ENCODE results near the gene KRT5.

The KRT5 gene

DNA sequence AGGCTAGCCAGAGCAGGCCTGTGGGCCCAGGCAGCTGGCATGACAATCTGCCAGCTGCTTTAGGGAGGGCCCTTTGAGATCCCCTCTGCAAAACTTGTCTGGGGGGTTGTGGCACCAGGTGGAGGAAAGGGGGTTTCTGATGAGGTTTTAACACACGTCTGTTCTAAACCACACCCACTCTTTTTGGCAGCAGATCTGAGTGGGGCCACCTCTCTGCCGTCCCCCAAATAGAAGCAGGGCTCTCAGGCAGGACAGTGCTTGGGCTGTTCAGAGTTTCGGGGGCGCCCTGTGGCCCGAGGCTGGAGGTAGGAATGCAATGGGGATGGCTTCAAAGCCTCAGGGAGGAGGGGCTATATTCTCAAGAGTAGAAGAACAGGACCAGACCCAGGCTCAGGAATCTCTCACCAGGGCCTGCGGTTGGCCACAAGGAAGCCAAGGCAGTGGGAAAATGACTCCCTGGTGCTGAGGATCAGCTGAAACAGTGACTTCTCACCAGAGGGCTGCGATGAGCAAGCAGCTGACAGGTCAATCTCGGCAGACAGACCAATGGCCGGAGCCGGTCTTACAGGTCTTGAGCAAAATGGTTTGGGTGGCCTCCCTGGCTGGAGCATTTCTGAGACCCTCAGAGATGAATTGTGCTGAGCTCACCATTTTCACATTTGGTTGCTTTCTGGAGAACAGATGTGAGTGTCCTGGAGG, 1.5 kb upstream of the KRT5 start:
- no peak for DNase-seq (ENCODE audit: low spot score in 2 of 2)

DNA sequence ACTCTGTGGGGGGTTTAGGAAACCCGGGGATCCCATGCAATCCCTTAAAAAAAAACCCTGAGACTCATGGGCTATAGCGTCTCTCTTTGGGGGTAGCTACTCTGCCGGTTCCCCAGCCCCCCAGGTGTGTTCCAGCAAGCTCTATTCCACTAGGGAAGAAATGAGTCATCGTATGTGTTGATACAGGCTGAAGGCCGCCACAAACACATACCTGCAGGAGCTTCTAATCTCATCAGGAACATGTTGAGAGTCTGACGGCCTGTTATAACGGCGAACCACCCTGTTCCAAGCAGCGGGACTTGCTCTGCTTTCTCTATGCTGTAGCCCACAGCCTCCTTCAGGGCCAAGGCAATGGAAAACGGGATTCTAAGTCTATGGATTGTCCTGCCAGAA, 977 bp upstream of the KRT5 start:
- Histone ChIP-seq H3K4me3 (no peak overlapping the region), H3K4me1 (no peaks in the 10 kb centered on the region), H3K9me3 (no peaks in the 10 kb centered on the region), H3K36me3 (replicated peaks) (no peaks in the 10 kb centered on the region), H3K27me3 (ENCODE audit: low read depth) (peaks cover 12% of the 10 kb centered on the region)
- in situ Hi-C loops (cut with MboI; ENCODE audit: low sequenced_read_pairs): no loop called here
- DNase-seq (ENCODE audit: low spot score in 2 of 2): no peak

More for the DNA sequence above, 1.5 kb upstream of the KRT5 start:
- no peaks in the 10 kb centered on the region for H3K36me3 ChIP-seq (replicated peaks)
- H3K4me1 ChIP-seq: no peaks in the 10 kb centered on the region
- in situ Hi-C loops (cut with MboI; ENCODE audit: low sequenced_read_pairs): no loop called here
- no peaks in the 10 kb centered on the region for H3K9me3 ChIP-seq
- H3K27me3 ChIP-seq (ENCODE audit: low read depth): peaks cover 12% of the 10 kb centered on the region
- H3K4me3 ChIP-seq: no peak overlapping the region

DNA sequence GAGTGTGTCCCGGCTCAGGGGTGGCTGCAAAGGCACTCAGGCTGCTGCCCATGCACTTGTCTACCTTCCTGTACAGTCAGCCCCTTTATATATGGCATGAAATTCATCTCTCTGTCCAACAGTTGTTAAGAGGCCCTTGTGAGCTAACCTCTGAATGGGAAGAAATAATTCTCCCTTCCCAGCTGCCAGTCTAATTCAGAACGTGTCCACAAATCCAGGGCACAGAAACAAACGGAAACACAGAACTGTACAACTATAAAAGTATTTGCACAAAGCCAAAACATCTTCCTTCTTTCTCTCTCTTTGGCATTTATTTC, 849 bp downstream of the KRT5 start:
- Histone ChIP-seq H3K4me1 (no peaks in the 10 kb centered on the region), H3K9me3 (no peaks in the 10 kb centered on the region), H3K4me3 (no peak overlapping the region), H3K36me3 (replicated peaks) (no peaks in the 10 kb centered on the region), H3K27me3 (ENCODE audit: low read depth) (peaks cover 12% of the 10 kb centered on the region)
- in situ Hi-C loops (cut with MboI; ENCODE audit: low sequenced_read_pairs): no loop called here
- DNase-seq (ENCODE audit: low spot score in 2 of 2): no peak

DNA sequence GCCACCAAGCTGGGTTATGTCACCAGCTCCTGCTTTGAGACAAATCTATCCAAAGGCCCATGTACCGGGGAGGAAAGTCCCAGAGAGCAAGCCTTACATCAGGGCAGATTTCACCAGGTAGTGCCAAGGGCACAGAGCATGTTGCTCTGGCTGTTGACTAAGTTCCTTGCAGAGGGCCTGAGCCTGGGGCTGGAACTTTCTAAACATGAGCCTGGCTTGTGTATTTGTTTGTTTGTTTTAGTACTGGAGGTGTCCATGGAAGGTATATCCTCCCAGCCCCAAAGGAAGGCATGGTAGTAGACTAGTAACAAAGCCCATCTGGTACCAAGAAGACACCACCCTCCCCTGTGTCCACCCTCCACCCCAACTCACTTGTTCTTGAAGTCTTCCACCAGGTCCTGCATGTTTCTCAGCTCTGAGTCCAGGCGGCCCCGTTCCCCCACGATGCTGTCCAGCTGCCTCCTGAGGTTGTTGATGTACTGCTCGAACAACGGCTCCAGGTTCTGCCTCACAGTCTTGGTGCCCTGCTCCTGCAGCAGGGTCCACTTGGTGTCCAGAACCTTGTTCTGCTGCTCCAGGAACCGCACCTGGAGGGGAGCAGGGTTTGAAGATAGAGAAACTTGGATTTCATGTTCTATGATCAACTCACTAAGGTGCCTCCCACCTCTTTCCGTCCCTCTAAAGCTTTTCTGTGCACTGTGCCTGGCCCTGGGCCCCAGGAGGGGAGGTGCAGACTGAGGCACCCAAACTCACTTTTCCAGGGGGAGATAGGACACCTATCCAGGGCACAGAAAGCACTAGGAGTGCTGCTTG, 1.4 kb downstream of the KRT5 start:
- Histone ChIP-seq H3K36me3 (replicated peaks) (no peaks in the 10 kb centered on the region), H3K27me3 (ENCODE audit: low read depth) (peaks cover 12% of the 10 kb centered on the region), H3K4me3 (no peak overlapping the region), H3K9me3 (no peaks in the 10 kb centered on the region), H3K4me1 (no peaks in the 10 kb centered on the region)
- in situ Hi-C loops (cut with MboI; ENCODE audit: low sequenced_read_pairs): no loop called here
- no peak for DNase-seq (ENCODE audit: low spot score in 2 of 2)

DNA sequence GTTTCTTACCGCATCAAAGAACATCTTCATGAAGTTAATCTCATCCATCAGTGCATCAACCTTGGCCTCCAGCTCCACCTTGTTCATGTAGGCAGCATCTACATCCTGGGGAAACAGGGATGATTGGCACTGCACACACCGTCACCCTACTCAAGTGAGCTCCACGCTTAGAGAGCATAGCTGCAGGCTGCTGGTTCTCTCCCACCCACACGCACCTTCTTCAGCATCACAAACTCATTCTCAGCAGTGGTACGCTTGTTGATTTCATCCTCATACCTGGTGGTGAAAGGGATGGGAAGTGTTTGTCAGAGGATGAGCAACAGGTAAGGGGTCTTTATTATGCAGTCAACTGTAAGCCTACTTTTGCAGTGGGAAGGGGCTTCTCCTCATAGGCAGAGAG, 2.3 kb downstream of the KRT5 start:
- in situ Hi-C loops (cut with MboI; ENCODE audit: low sequenced_read_pairs): no loop called here
- no peak for DNase-seq (ENCODE audit: low spot score in 2 of 2)

DNA sequence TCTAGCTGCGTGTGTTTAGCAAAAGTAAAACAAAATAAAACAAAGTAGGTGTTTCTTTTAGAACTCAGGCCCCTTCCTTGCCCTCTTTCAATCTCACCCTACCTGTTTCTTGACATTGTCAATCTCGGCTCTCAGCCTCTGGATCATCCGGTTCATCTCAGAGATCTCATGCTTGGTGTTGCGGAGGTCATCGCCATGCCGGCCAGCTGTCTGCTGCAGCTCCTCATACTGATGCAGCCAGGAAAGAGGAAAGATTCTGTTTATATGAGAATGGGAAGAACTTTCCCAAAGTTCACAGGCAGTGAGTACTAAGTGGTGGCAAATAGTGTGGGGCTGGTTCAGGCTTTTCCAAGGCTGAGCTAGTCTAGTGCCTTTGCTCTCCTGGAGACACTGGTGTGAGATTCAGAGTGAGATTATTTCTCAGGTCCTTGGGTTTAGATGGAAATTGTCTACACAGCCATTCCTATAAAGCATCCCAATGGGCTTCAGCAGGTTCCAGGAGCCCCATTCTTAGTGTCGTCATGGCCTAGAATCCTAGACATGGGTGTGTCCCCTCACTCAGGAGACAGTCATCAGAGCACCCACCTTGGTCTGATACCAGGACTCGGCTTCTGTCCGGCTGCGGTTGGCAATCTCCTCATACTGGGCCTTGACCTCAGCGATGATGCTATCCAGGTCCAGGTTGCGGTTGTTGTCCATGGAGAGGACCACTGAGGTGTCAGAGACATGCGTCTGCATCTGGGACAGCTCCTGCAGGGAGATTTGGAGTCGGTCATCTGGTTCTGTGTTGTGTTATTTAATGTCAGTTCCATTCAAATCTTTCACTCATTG, 3.0 kb downstream of the KRT5 start:
- Histone ChIP-seq H3K9me3 (no peaks in the 10 kb centered on the region), H3K27me3 (ENCODE audit: low read depth) (peaks cover 17% of the 10 kb centered on the region), H3K4me1 (no peaks in the 10 kb centered on the region), H3K4me3 (no peak overlapping the region), H3K36me3 (replicated peaks) (no peaks in the 10 kb centered on the region)
- DNase-seq (ENCODE audit: low spot score in 2 of 2): no peak
- in situ Hi-C loops (cut with MboI; ENCODE audit: low sequenced_read_pairs): no loop called here

More for the DNA sequence above, 2.3 kb downstream of the KRT5 start:
- H3K9me3 ChIP-seq: no peaks in the 10 kb centered on the region
- H3K27me3 ChIP-seq (ENCODE audit: low read depth): peaks cover 18% of the 10 kb centered on the region
- H3K36me3 ChIP-seq (replicated peaks): no peaks in the 10 kb centered on the region
- H3K4me3 ChIP-seq: no peak overlapping the region
- H3K4me1 ChIP-seq: no peaks in the 10 kb centered on the region

DNA sequence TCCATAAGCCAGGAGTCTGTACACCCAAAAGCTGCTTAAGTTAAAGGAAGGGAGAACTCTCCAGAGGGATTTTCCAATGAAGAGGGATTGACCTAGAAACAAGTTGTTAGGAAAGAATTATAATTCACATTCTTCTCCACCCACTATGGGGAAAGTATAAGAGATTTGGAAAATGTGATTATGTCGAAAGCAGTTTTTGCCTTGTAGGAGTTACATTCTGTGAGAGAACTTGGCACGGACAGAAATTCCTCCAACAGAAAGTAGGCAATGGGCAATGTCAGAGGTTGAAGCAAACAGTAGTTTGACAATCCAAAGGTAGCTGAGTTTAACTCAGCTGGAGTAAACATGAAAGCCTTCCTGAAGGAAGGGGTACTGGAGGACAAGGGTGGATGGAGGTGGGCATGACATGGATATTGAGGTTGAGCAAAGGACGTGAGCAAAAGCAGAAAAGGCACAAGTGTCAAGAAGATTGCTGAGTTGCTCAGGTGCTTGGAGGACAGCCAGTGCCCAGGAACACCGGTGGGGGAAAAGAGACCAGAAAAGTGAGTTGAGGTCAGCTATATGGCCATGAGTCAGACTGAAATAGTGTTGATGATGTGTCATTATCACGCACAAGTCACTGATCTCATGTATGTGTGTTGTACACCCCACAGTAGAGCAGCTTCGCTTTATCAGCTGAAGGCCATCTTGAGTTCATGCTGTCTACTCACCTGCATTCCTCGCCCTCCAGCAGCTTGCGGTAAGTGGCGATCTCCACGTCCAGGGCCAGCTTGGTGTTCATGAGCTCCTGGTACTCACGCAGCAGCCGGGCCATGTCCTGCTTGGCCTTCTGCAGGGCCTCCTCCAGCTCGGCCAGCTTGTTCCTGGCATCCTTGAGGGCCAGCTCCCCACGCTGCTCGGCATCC, 4.0 kb downstream of the KRT5 start:
- H3K27me3 ChIP-seq (ENCODE audit: low read depth): peaks cover 13% of the 10 kb centered on the region
- in situ Hi-C loops (cut with MboI; ENCODE audit: low sequenced_read_pairs): no loop called here
- H3K4me3 ChIP-seq: no peak overlapping the region
- no peak for DNase-seq (ENCODE audit: low spot score in 2 of 2)
- H3K4me1 ChIP-seq: no peaks in the 10 kb centered on the region
- no peaks in the 10 kb centered on the region for H3K36me3 ChIP-seq (replicated peaks)
- peaks cover 2% of the 10 kb centered on the region; the same call in 1 of the 2 replicates for H3K9me3 ChIP-seq

DNA sequence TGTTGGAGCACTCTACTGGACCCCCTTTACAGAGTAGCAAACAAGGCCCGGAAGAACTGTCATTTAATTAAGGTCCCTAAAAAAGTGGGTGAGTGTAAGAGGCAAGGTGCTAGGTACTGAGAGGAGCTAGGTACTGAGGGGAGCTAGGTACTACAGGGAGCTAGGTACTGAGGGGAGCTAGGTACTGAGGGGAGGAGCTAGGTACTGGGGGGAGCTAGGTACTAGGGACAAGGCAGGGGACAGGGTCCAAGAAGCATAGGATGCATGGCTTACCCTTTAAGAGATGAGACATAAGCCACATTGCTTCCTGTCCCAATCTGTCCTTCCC, 4.9 kb downstream of the KRT5 start:
- Histone ChIP-seq H3K4me3 (no peak overlapping the region), H3K9me3 (peaks cover 5% of the 10 kb centered on the region; the same call in 1 of the 2 replicates), H3K27me3 (ENCODE audit: low read depth) (peaks cover 13% of the 10 kb centered on the region), H3K36me3 (replicated peaks) (no peaks in the 10 kb centered on the region), H3K4me1 (no peaks in the 10 kb centered on the region)
- no peak for DNase-seq (ENCODE audit: low spot score in 2 of 2)
- in situ Hi-C loops (cut with MboI; ENCODE audit: low sequenced_read_pairs): no loop called here

DNA sequence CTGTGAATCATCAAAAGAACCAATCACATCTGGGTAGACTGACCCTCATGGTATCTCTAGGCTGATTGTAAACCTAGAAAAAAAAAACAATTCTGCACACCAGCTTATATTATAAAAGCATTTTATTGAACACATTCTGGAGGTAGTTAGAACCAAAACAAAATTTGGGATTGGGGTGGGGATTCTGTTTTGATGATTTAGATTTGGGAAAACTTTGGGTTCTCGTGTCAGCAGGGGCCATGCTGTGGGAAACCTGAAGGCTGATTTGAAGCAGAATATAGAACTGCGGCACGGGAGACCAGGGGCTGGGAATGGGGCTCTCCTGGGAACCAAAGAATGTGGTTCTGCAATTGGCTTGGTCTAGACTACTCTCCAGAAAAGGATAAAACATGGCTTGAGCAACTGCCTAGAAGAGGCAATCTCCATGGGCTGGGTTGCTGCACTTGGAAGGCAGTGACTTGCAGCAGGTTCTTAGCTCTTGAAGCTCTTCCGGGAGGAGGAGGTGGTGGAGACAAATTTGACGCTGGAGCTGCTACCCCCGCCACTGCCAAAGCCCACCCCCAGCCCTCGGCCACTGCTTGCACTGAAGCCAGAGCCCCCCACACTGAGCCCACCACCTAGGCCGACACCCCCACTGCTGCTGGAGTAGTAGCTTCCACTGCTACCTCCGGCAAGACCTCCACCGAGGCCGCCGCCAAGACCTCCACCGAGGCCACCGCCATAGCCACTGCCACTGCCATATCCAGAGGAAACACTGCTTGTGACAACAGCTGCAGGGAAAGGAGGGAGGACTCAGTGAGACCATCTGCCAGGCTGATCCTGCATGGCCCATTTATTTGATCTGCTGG, 5.5 kb downstream of the KRT5 start:
- Histone ChIP-seq H3K4me1 (no peaks in the 10 kb centered on the region), H3K27me3 (ENCODE audit: low read depth) (peaks cover 13% of the 10 kb centered on the region), H3K36me3 (replicated peaks) (no peaks in the 10 kb centered on the region), H3K9me3 (peaks cover 5% of the 10 kb centered on the region; the same call in 1 of the 2 replicates), H3K4me3 (no peak overlapping the region)
- in situ Hi-C loops (cut with MboI; ENCODE audit: low sequenced_read_pairs): no loop called here
- DNase-seq (ENCODE audit: low spot score in 2 of 2): no peak

DNA sequence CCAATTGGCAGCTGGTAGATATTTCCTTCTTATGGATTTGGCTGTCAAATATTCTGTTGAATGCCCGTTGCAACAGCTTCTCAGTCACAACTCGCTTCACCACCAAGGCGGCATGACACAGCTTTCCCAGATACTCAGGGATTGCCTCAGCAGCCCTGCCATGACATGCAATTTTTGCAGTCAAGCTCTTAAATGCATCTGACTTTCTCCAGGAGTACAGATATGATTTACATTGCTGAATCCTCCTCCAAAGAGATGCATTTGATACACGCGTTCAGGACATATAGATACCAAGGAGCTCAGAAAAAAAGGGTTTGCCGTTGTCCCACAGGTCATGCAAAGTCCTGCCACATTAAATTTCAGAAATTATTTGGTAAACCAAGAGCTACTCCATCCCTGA, 6.5 kb downstream of the KRT5 start:
- peaks cover 13% of the 10 kb centered on the region for H3K27me3 ChIP-seq (ENCODE audit: low read depth)
- in situ Hi-C loops (cut with MboI; ENCODE audit: low sequenced_read_pairs): no loop called here
- H3K4me3 ChIP-seq: no peak overlapping the region
- H3K9me3 ChIP-seq: peaks cover 5% of the 10 kb centered on the region; the same call in 1 of the 2 replicates
- H3K36me3 ChIP-seq (replicated peaks): no peaks in the 10 kb centered on the region
- H3K4me1 ChIP-seq: no peaks in the 10 kb centered on the region
- no peak for DNase-seq (ENCODE audit: low spot score in 2 of 2)

DNA sequence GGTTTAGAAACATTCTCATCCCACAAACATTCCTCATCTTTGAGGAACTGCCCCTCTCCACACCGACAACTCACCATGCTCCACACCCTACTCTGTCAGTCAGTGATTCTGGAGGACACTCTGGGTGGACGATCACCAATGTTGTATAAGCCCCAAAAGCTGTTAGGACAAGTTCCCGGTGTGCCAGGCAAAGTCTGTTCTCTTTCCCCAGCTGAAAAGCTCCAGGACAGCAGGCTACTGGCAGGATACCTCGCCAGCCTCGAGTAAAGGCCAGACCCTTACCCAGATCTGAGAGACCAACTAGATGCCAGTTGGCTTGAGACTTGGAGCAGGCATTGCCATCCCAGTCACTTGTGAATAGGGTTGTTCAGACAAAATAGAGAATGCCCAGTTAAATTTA, 12.0 kb downstream of the KRT5 start:
- DNase-seq (ENCODE audit: low spot score in 2 of 2): no peak
- Histone ChIP-seq H3K4me3 (no peak overlapping the region), H3K9me3 (peaks cover 5% of the 10 kb centered on the region; the same call in 1 of the 2 replicates), H3K36me3 (replicated peaks) (no peaks in the 10 kb centered on the region), H3K4me1 (no peaks in the 10 kb centered on the region), H3K27me3 (ENCODE audit: low read depth) (peaks cover 6% of the 10 kb centered on the region)
- in situ Hi-C loops (cut with MboI; ENCODE audit: low sequenced_read_pairs): no loop called here

DNA sequence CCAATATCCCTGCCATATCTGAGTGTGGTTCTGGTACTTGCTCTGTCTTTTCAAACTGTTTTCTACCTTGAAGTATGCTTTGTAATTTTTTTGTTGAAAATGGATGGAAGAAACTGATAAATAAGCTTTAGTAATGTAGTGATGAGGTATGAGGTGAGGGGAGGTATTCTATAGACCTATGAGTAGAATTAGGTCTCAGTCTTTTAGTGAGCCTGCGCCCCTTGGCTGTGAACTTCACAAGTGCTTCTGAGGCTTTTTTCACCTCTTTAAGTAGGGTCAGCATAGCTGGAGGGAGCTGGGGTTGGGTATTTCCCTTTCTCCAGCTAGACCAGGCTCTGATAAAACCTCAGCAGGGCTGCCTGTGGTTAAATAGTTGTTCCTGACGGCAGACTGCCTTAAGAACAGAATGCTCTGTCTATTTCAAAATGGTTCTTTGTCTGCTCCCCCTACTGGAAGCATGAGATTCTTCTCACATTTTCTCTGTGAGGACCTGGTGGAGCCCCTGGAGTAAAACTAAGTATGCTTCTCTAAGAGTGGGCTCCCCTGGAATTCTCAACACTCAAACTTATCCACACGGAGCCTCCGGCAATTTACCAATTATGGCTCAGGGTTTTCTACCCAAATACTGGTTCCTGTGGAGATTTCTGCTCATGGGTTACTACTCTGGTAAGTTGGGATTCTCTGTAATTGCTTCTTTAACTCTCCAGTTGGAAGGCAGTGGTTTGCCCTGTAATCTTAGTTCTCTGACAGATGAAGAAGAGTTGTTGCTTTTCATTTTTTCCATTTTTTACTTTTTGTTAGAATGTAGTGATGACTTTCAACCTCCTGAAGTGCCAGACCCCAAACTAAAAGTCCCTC, 13.1 kb downstream of the KRT5 start:
- peak in 1 of 2 experiments; percentile 27 for DNase-seq (ENCODE audit: low spot score in 2 of 2)
- in situ Hi-C loops (cut with MboI; ENCODE audit: low sequenced_read_pairs): no loop called here
- Histone ChIP-seq H3K9me3 (peaks cover 5% of the 10 kb centered on the region; the same call in 1 of the 2 replicates), H3K4me3 (no peak overlapping the region), H3K4me1 (no peaks in the 10 kb centered on the region), H3K36me3 (replicated peaks) (no peaks in the 10 kb centered on the region), H3K27me3 (ENCODE audit: low read depth) (peaks cover 3% of the 10 kb centered on the region; the same call in 1 of the 2 replicates)

All from HAP-1 (cell line).